NCI-H1105 (cell line): Measurements from ENCODE around the gene CELF5.
"Not testable (repeated sequence)": the region's sequence is repeated elsewhere in the genome, so short reads cannot be mapped to it uniquely, and the experiment has no call there.

ENCODE experiments used
- DNase-seq: peaks from one replicate; lab custom pipeline; 2025; lab: John Stamatoyannopoulos, UW

The CELF5 gene

GRCh38 chr19:3292958-3293529 lies 68.6 kb downstream of the CELF5 start:
- no peak for DNase-seq

- DNase-seq, result no peak
These were observed 69.1 kb downstream of the CELF5 start for GRCh38 chr19:3293560-3293959.

GRCh38 chr19:3294080-3294850 lies 69.8 kb downstream of the CELF5 start:
- no peak for DNase-seq

GRCh38 chr19:3295581-3295980 lies 71.1 kb downstream of the CELF5 start:
- no peak for DNase-seq

- DNase-seq, result no peak
These were observed 71.6 kb downstream of the CELF5 start for GRCh38 chr19:3296034-3296433.

GRCh38 chr19:3296446-3296845 lies 72.0 kb downstream of the CELF5 start:
- no peak for DNase-seq

- no peak for DNase-seq
These were observed 74.5 kb downstream of the CELF5 start for GRCh38 chr19:3298853-3299449.

- DNase-seq, result not testable (repeated sequence)
These were observed 76.1 kb downstream of the CELF5 start for GRCh38 chr19:3300566-3300965.

- no peak for DNase-seq
These were observed 78.3 kb downstream of the CELF5 start for GRCh38 chr19:3302755-3303154.

GRCh38 chr19:3304871-3305423 lies 80.5 kb downstream of the CELF5 start:
- peak; percentile 40 for DNase-seq

GRCh38 chr19:3309724-3310123 lies 85.3 kb downstream of the CELF5 start:
- no peak for DNase-seq

- DNase-seq, result no peak
These were observed 85.8 kb downstream of the CELF5 start for GRCh38 chr19:3310280-3310679.

GRCh38 chr19:3310711-3311110 lies 86.2 kb downstream of the CELF5 start:
- DNase-seq, result no peak

- no peak for DNase-seq
These were observed 88.7 kb downstream of the CELF5 start for GRCh38 chr19:3313199-3313575.

- no peak for DNase-seq
These were observed 90.7 kb downstream of the CELF5 start for GRCh38 chr19:3314962-3315675.

GRCh38 chr19:3315676-3315973 lies 91.2 kb downstream of the CELF5 start:
- DNase-seq, result no peak

- DNase-seq, result no peak
These were observed 91.7 kb downstream of the CELF5 start for GRCh38 chr19:3316132-3316648.

GRCh38 chr19:3316659-3317207 lies 92.3 kb downstream of the CELF5 start:
- no peak for DNase-seq

GRCh38 chr19:3319643-3320353 lies 95.3 kb downstream of the CELF5 start:
- DNase-seq, result no peak

- DNase-seq, result no peak
These were observed 95.9 kb downstream of the CELF5 start for GRCh38 chr19:3320354-3320670.

- DNase-seq, result no peak
These were observed 96.4 kb downstream of the CELF5 start for GRCh38 chr19:3320853-3321252.

GRCh38 chr19:3321696-3322095 lies 97.2 kb downstream of the CELF5 start:
- DNase-seq, result no peak
